ENCODE data around the gene DNAI2.

- TF ChIP-seq POLR2A (IDR thresholded peaks at IDR 0.05; ENCODE audit: low read depth, low read length) (no peak), POLR2AphosphoS5 (IDR thresholded peaks at IDR 0.05; ENCODE audit: low read depth, low read length) (no peak), TAF1 (IDR thresholded peaks at IDR 0.05; ENCODE audit: borderline replicate concordance, low read depth, low read length) (no peak)
These were observed 88.0 kb downstream of the DNAI2 start for GRCh38 chr17:74362069-74362405.
